Stimulated activated CD8-positive, alpha-beta memory T cell treated with anti-CD3 and anti-CD28 coated beads, Interleukin-15, amount 100 ng/mL, for 48 hours (primary cell): Measurements from ENCODE around the gene ATP5PB.

ENCODE experiments used
- DNase-seq, 2 donors: peaks; one replicate each; pipeline ENCODE4 v3.0.0-alpha.2; 2020; ENCODE audit warnings: low read depth in 2 of 2

The ATP5PB gene

GRCh38 chr1:111446967-111447892 lies 2.0 kb upstream of the ATP5PB start:
- no peak for DNase-seq

- peak in 1 of 2 donors; percentile 8 for DNase-seq
These were observed 764 bp upstream of the ATP5PB start for GRCh38 chr1:111448482-111448917.

- no peak for DNase-seq
These were observed 396 bp downstream of the ATP5PB start for GRCh38 chr1:111449703-111450017.

GRCh38 chr1:111450185-111450584 lies 921 bp downstream of the ATP5PB start:
- DNase-seq: no peak

- DNase-seq: no peak
These were observed 3.3 kb downstream of the ATP5PB start for GRCh38 chr1:111452581-111452980.

- DNase-seq: no peak
These were observed 4.4 kb downstream of the ATP5PB start for GRCh38 chr1:111453706-111454105.

GRCh38 chr1:111454859-111455641 lies 5.8 kb downstream of the ATP5PB start:
- DNase-seq: no peak

GRCh38 chr1:111455642-111456031 lies 6.4 kb downstream of the ATP5PB start:
- no peak for DNase-seq

GRCh38 chr1:111461765-111462164 lies 12.5 kb downstream of the ATP5PB start:
- no peak for DNase-seq

GRCh38 chr1:111462370-111463028 lies 13.2 kb downstream of the ATP5PB start:
- DNase-seq: no peak

GRCh38 chr1:111463029-111463683 lies 13.9 kb downstream of the ATP5PB start:
- no peak for DNase-seq

- DNase-seq: no peak
These were observed 16.5 kb downstream of the ATP5PB start for GRCh38 chr1:111465754-111466153.

- no peak for DNase-seq
These were observed 17.2 kb downstream of the ATP5PB start for GRCh38 chr1:111466480-111466879.

- DNase-seq: no peak
These were observed 18.8 kb downstream of the ATP5PB start for GRCh38 chr1:111467865-111468716.

GRCh38 chr1:111468717-111469100 lies 19.4 kb downstream of the ATP5PB start:
- no peak for DNase-seq

- DNase-seq: no peak
These were observed 20.3 kb downstream of the ATP5PB start for GRCh38 chr1:111469539-111469938.

GRCh38 chr1:111470596-111470995 lies 21.3 kb downstream of the ATP5PB start:
- no peak for DNase-seq

GRCh38 chr1:111471012-111471411 lies 21.7 kb downstream of the ATP5PB start:
- DNase-seq: peak; percentile 42 to 43

GRCh38 chr1:111471538-111471937 lies 22.3 kb downstream of the ATP5PB start:
- DNase-seq: no peak

- DNase-seq: no peak
These were observed 24.8 kb downstream of the ATP5PB start for GRCh38 chr1:111474106-111474505.

GRCh38 chr1:111474521-111474920 lies 25.3 kb downstream of the ATP5PB start:
- no peak for DNase-seq
